ENCODE data around the gene LLPH.

GRCh38 chr12:66169221-66170170 lies 38.9 kb upstream of the LLPH start, which contains the start of gene TMBIM4:
- TF ChIP-seq, protein P1, sequence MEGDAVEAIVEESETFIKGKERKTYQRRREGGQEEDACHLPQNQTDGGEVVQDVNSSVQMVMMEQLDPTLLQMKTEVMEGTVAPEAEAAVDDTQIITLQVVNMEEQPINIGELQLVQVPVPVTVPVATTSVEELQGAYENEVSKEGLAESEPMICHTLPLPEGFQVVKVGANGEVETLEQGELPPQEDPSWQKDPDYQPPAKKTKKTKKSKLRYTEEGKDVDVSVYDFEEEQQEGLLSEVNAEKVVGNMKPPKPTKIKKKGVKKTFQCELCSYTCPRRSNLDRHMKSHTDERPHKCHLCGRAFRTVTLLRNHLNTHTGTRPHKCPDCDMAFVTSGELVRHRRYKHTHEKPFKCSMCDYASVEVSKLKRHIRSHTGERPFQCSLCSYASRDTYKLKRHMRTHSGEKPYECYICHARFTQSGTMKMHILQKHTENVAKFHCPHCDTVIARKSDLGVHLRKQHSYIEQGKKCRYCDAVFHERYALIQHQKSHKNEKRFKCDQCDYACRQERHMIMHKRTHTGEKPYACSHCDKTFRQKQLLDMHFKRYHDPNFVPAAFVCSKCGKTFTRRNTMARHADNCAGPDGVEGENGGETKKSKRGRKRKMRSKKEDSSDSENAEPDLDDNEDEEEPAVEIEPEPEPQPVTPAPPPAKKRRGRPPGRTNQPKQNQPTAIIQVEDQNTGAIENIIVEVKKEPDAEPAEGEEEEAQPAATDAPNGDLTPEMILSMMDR (IDR thresholded peaks at IDR 0.05), result peak; percentile 48 to 76 (median 64)
- peak; percentile 62 to 73 for TF ChIP-seq POLR2A (IDR thresholded peaks at IDR 0.05)
- TF ChIP-seq POLR2AphosphoS5 (IDR thresholded peaks at IDR 0.05), result peak; percentile 83
